Keratinocyte (primary cell): Measurements from ENCODE around the gene ITGB1BP2.

Experiments
- CTCF ChIP-seq, 3 experiments: IDR thresholded peaks in 1 of 3; conservative IDR thresholded peaks in 1 of 3; optimal IDR thresholded peaks in 1 of 3; 2 replicates in 2 of 3; 3 replicates in 1 of 3; pipeline versions ENCODE3 to v1.5.1; 2011; ENCODE audit warnings: low read length in 3 of 3, mild to moderate bottlenecking in 3 of 3, moderate library complexity in 2 of 3, control low read depth in 1 of 3, inconsistent platforms in 1 of 3; ENCODE audit not compliant: insufficient read depth in 2 of 3; ENCODE audit errors: extremely low read depth in 1 of 3
- EZH2 ChIP-seq: IDR thresholded peaks from one replicate; pipeline ENCODE4 v1.6.1; 2012; ENCODE audit warnings: inconsistent platforms, mild to moderate bottlenecking, low read length, moderate library complexity

GRCh38 chrX:71326394-71326793, 24.8 kb downstream of the ITGB1BP2 start:
- no peak for TF ChIP-seq CTCF (optimal IDR thresholded peaks at IDR 0.05 in 1 of 3, IDR thresholded peaks at IDR 0.05 in 1 of 3, conservative IDR thresholded peaks at IDR 0.05 in 1 of 3; ENCODE audit: extremely low read depth in 1 of 3, insufficient read depth in 2 of 3, low read length in 3 of 3)
- TF ChIP-seq EZH2, result no peak
